B cell (primary cell): ENCODE data around the gene ARGLU1. TPM values are rescaled to one million over a fixed set of nuclear protein-coding genes. Genes with fewer than 3 reads are reported as not detected.

Source experiments
- ATAC-seq: fragments of 200-7000 bp; cut with Tn5 transposase; one replicate; pipeline ENCODE4 v1.10.0; 2021; ENCODE audit warnings: low read depth, mild to moderate bottlenecking, moderate number of reproducible peaks, moderate library complexity
- CTCF ChIA-PET: fragments of 350-600 bp; sonication (Branson Sonifier 250); formaldehyde crosslinking; loops from one replicate; lab custom pipeline; 2021; ENCODE audit warnings: antibody characterized with exemption, inconsistent platforms; lab: Charles Lee
- POLR2A ChIA-PET: fragments of 350-600 bp; sonication (Branson Sonifier 250); formaldehyde crosslinking; loops from one replicate; lab custom pipeline; 2021; ENCODE audit warnings: antibody characterized with exemption; lab: Charles Lee
- DNase-seq: peaks from one replicate; pipeline ENCODE4 v3.0.0; 2013
- H2AFZ ChIP-seq: 2 replicates; pipeline ENCODE4 v1.6.1; 2012; ENCODE audit warnings: mild to moderate bottlenecking, low read depth, low read length; ENCODE audit not compliant: insufficient read depth, poor library complexity, severe bottlenecking
- H3K27ac ChIP-seq, 2 donors: 1 replicate in 1 of 2; 2 replicates in 1 of 2; pipeline ENCODE4 v1.5.1; 2012 to 2013; ENCODE audit warnings: low read length in 2 of 2, mild to moderate bottlenecking in 2 of 2, moderate library complexity in 1 of 2
- H3K27me3 ChIP-seq, 4 experiments: fragments of 200-600 bp in 1 of 4; sonication (generic) in 1 of 4; replicated peaks in 1 of 4; 1 replicate in 2 of 4; 2 replicates in 2 of 4; pipeline versions ENCODE4 v1.6.1 to v1.7.0; 2013 to 2016; ENCODE audit warnings: low read length in 3 of 4, mild to moderate bottlenecking in 2 of 4, mixed read lengths in 1 of 4, moderate library complexity in 1 of 4; ENCODE audit not compliant: insufficient read depth in 4 of 4, control insufficient read depth in 3 of 4; ENCODE audit errors: control extremely low read depth in 1 of 4
- H3K36me3 ChIP-seq, 2 experiments: replicated peaks in 1 of 2; 1 replicate in 1 of 2; 2 replicates in 1 of 2; pipeline versions ENCODE4 v1.6.1 to v1.7.1; 2013; ENCODE audit warnings: low read length in 1 of 2; ENCODE audit not compliant: insufficient read depth in 2 of 2, control insufficient read depth in 1 of 2; ENCODE audit errors: control extremely low read depth in 1 of 2, extremely low read depth in 1 of 2
- H3K4me1 ChIP-seq, 2 donors: fragments of 200-600 bp in 1 of 2; sonication (generic) in 1 of 2; 1 replicate in 1 of 2; 2 replicates in 1 of 2; pipeline versions ENCODE4 v1.5.1 to v1.6.1; 2013 to 2017; ENCODE audit warnings: low read length in 2 of 2; ENCODE audit not compliant: control insufficient read depth in 2 of 2, insufficient read depth in 2 of 2
- H3K4me2 ChIP-seq: replicated peaks from 2 replicates; pipeline ENCODE3; 2012; ENCODE audit warnings: mild to moderate bottlenecking, low read depth, low read length; ENCODE audit not compliant: poor library complexity, severe bottlenecking
- H3K4me3 ChIP-seq, 5 experiments: fragments of 200-600 bp in 1 of 5; sonication (generic) in 1 of 5; 1 replicate in 3 of 5; 2 replicates in 2 of 5; pipeline versions ENCODE4 v1.5.1 to v1.7.0; 2011 to 2016; ENCODE audit warnings: low read length in 4 of 5, mild to moderate bottlenecking in 4 of 5, low read depth in 2 of 5, control low read depth in 1 of 5, moderate library complexity in 1 of 5; ENCODE audit not compliant: insufficient read depth in 1 of 5; ENCODE audit errors: control extremely low read depth in 1 of 5, extremely low read depth in 1 of 5
- H3K79me2 ChIP-seq: fragments of 200-600 bp; sonication (generic); one replicate; pipeline ENCODE4 v1.6.0; 2016; ENCODE audit warnings: low read length; ENCODE audit not compliant: control insufficient read depth, insufficient read depth
- H3K9ac ChIP-seq: fragments of 200-600 bp; sonication (generic); 2 replicates; pipeline ENCODE4 v1.6.1; 2017; ENCODE audit warnings: mild to moderate bottlenecking, low read length, moderate library complexity
- H3K9me3 ChIP-seq, 3 donors: one replicate each; pipeline versions ENCODE4 v1.6.1 to v1.7.1; 2013; ENCODE audit warnings: low read length in 2 of 3; ENCODE audit not compliant: control insufficient read depth in 2 of 3, insufficient read depth in 1 of 3; ENCODE audit errors: control extremely low read depth in 1 of 3
- H4K20me1 ChIP-seq: 2 replicates; pipeline ENCODE4 v1.6.0; 2012; ENCODE audit warnings: mild to moderate bottlenecking, low read length; ENCODE audit not compliant: insufficient read depth, control insufficient read depth, poor library complexity, severe bottlenecking
- H3K27ac Mint-ChIP-seq: one replicate; pipeline ENCODE4 v1.8.0; 2021; ENCODE audit warnings: mixed read lengths
- H3K27me3 Mint-ChIP-seq: one replicate; pipeline ENCODE4 v1.8.0; 2021; ENCODE audit warnings: mixed read lengths
- H3K4me1 Mint-ChIP-seq: one replicate; pipeline ENCODE4 v1.8.0; 2021; ENCODE audit warnings: mixed read lengths
- H3K4me3 Mint-ChIP-seq: one replicate; pipeline ENCODE4 v1.8.0; 2021; ENCODE audit warnings: mixed read lengths
- H3K9me3 Mint-ChIP-seq: one replicate; pipeline ENCODE4 v1.8.0; 2022; ENCODE audit warnings: mixed read lengths; ENCODE audit not compliant: insufficient read depth
- EZH2 ChIP-seq: IDR thresholded peaks from 2 replicates; pipeline ENCODE4 v1.6.1; 2012; ENCODE audit warnings: borderline replicate concordance, low read depth, mild to moderate bottlenecking, moderate library complexity, low read length; ENCODE audit not compliant: insufficient read depth, poor library complexity, severe bottlenecking
- WGBS: methylation state at CpG from one replicate; pipeline ENCODE4 v1.1.5; 2013; ENCODE audit warnings: missing lambda C conversion rate; ENCODE audit not compliant: insufficient coverage; 5-methylcytosine and 5-hydroxymethylcytosine counted together
- intact Hi-C: fragments of 100-400 bp; cut with micrococcal nuclease; formaldehyde crosslinking; loops from one replicate; pipeline ENCODE4 v1.10.0; 2022
- polyA plus RNA-seq: library from polyadenylated mRNA; depleted of rRNA; stranded (reverse); fragments of >200 nt; gene quantifications from 2 replicates; pipeline ENCODE4 v1.2.3, GENCODE V29; 2012
- total RNA-seq, 2 donors: library from RNA; stranded (reverse); fragments of 120-200 nt in 1 of 2; gene quantifications; 1 replicate in 1 of 2; 2 replicates in 1 of 2; pipeline versions ENCODE4 v1.2.3 to v1.2.4, GENCODE V29; 2013 to 2022
- TF ChIP-seq, protein P1 (sequence below): fragments of 200-600 bp; IDR thresholded peaks from one replicate; pipeline ENCODE4 v1.8.0; 2022; ENCODE audit warnings: antibody characterized with exemption, mild to moderate bottlenecking

ARGLU1 gene
- total and polyA plus RNA-seq, 2 donors (not counting 1 experiment from before 2014, with no cell fraction given) = 170 to 261 TPM

DNA sequence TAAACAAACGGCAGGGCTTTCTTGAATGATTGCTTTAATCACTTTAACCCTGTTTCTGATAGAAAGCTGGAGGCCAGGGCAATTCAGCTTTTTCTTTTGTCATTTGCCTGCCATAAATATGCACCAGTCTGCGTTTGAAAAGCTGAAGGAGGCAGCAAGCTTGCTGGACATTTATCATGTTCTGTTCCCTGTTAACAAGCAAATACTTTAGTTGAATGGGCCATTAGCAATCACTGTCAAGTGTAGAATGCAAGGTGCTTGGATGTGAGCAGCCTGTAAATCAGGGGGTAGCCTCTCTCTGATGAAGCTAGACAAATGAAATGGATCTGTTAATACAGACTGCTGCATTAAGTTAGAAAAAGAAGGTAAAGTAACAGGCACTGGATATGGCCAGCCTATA is 40.1 kb downstream of the ARGLU1 start:
- Histone ChIP-seq H3K4me1 (peaks cover 6 to 9% of the 10 kb centered on the region in 2 donors), H3K36me3 (no peaks in the 10 kb centered on the region), H3K4me2 (no peak overlapping the region), H2AFZ (no peak overlapping the region), H3K9me3 (no peaks in the 10 kb centered on the region), H4K20me1 (no peaks in the 10 kb centered on the region), H3K9ac (no peak overlapping the region), H3K27ac (no peak overlapping the region), H3K79me2 (no peaks in the 10 kb centered on the region), H3K4me3 (no peak overlapping the region), H3K27me3 (peaks cover 0 to 29% (median 24%) of the 10 kb centered on the region in 4 experiments)
- TF ChIP-seq, protein P1, sequence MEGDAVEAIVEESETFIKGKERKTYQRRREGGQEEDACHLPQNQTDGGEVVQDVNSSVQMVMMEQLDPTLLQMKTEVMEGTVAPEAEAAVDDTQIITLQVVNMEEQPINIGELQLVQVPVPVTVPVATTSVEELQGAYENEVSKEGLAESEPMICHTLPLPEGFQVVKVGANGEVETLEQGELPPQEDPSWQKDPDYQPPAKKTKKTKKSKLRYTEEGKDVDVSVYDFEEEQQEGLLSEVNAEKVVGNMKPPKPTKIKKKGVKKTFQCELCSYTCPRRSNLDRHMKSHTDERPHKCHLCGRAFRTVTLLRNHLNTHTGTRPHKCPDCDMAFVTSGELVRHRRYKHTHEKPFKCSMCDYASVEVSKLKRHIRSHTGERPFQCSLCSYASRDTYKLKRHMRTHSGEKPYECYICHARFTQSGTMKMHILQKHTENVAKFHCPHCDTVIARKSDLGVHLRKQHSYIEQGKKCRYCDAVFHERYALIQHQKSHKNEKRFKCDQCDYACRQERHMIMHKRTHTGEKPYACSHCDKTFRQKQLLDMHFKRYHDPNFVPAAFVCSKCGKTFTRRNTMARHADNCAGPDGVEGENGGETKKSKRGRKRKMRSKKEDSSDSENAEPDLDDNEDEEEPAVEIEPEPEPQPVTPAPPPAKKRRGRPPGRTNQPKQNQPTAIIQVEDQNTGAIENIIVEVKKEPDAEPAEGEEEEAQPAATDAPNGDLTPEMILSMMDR = no peak
- TF ChIP-seq EZH2 = no peak
- no peak overlapping the region for H3K4me3 Mint-ChIP-seq
- POLR2A ChIA-PET = no interaction called here
- peaks cover 2% of the 10 kb centered on the region for H3K4me1 Mint-ChIP-seq
- 83% methylated on average over 1 of the region's 2 CpGs for WGBS
- no peak overlapping the region for H3K27ac Mint-ChIP-seq
- intact Hi-C loops = no loop called here
- H3K9me3 Mint-ChIP-seq = no peaks in the 10 kb centered on the region
- CTCF ChIA-PET = interaction anchor here (0.6 kb wide), 1 partner anchor 12 kb away, joined by 3 read pairs; no protein-coding TSS in a partner anchor
- ATAC-seq (no peak), DNase-seq (no peak)
- H3K27me3 Mint-ChIP-seq = peaks cover 71% of the 10 kb centered on the region

DNA sequence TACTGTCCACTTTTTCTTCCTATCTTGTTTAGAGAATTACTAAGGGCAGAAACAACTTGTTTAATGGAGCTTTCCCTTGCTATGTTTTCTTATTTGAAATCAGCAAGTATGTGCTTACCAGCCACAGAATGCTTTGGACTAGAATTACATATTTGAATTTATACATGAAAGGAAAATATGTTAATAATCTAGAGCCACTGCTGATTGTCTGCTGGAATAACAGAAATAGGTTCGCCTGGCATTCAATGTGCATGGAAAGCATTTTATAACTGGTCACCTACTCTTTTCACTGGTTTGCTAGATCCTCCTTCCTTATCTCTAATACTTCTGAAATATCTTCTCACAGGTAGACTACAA is 40.5 kb downstream of the ARGLU1 start:
- H3K9me3 ChIP-seq = no peaks in the 10 kb centered on the region
- H3K36me3 ChIP-seq = no peaks in the 10 kb centered on the region
- no peak overlapping the region for H3K4me3 Mint-ChIP-seq
- ATAC-seq (no peak), DNase-seq (no peak)
- H3K9ac ChIP-seq = no peak overlapping the region
- H2AFZ ChIP-seq = no peak overlapping the region
- peaks cover 0 to 25% (median 20%) of the 10 kb centered on the region in 4 experiments for H3K27me3 ChIP-seq
- ChIA-PET CTCF (interaction anchor here (0.6 kb wide), 1 partner anchor 13 kb away, joined by 3 read pairs; no protein-coding TSS in a partner anchor), POLR2A (no interaction called here)
- H3K4me2 ChIP-seq = no peak overlapping the region
- H3K27me3 Mint-ChIP-seq = peaks cover 68% of the 10 kb centered on the region
- whole genome bisulfite sequencing = no CpG with 5 or more reads among the region's 1 CpG
- no peaks in the 10 kb centered on the region for H3K9me3 Mint-ChIP-seq
- peaks cover 2 to 5% of the 10 kb centered on the region in 2 donors for H3K4me1 ChIP-seq
- H3K4me1 Mint-ChIP-seq = no peaks in the 10 kb centered on the region
- H3K27ac Mint-ChIP-seq = no peak overlapping the region
- no peaks in the 10 kb centered on the region for H4K20me1 ChIP-seq
- H3K27ac ChIP-seq = no peak overlapping the region
- TF ChIP-seq, protein P1 = no peak
- no peak for TF ChIP-seq EZH2
- H3K4me3 ChIP-seq = no peak overlapping the region
- intact Hi-C loops = no loop called here
- H3K79me2 ChIP-seq = no peaks in the 10 kb centered on the region
